ENCODE results near the gene GLOD4. TPM values are rescaled to one million over a fixed set of nuclear protein-coding genes. Genes with fewer than 3 reads are reported as not detected.

The GLOD4 gene
- total and polyA plus RNA-seq, 12 donors: 29.8 to 107 (median 74.3) TPM

DNA sequence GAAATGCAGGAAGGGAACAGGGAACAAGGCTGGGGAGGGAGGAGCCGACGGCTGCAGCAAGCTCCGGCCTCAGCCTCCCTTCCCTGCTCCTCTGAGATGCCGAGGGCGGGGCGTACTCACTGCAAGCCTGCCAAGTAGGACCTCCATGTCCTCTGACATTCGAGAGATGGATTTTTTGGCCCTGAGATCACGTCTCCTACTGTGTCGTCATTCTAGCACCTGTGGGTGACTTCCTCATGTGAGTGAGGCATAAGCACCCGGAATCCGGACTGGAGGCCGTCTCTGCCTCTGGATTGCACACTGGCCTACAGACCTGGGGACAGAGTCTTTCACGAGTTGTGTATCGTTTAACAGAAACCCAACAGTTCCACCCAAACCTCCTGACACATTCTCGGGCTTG is 14.5 kb upstream of the GLOD4 start:
- Histone ChIP-seq H3K9me3 (replicated peaks in 1 of 3) (no peaks in the 10 kb centered on the region), H3K27me3 (no peaks in the 10 kb centered on the region), H3K36me3 (replicated peaks in 1 of 2) (peaks cover 0 to 12% of the 10 kb centered on the region in 2 donors), H3K4me1 (replicated peaks in 1 of 2) (peaks cover 0 to 4% of the 10 kb centered on the region in 2 donors), H3K4me3 (no peak overlapping the region), H3K27ac (no peak overlapping the region)
- intact Hi-C loops (cut with DNase I): loop anchor here (5.0 to 10.0 kb wide), 4 partner anchors 78 to 258 kb away; no protein-coding TSS in a partner anchor
- DNase-seq: no peak
- TF ChIP-seq POLR2A (IDR thresholded peaks at IDR 0.05): no peak
- TF ChIP-seq, protein P1, sequence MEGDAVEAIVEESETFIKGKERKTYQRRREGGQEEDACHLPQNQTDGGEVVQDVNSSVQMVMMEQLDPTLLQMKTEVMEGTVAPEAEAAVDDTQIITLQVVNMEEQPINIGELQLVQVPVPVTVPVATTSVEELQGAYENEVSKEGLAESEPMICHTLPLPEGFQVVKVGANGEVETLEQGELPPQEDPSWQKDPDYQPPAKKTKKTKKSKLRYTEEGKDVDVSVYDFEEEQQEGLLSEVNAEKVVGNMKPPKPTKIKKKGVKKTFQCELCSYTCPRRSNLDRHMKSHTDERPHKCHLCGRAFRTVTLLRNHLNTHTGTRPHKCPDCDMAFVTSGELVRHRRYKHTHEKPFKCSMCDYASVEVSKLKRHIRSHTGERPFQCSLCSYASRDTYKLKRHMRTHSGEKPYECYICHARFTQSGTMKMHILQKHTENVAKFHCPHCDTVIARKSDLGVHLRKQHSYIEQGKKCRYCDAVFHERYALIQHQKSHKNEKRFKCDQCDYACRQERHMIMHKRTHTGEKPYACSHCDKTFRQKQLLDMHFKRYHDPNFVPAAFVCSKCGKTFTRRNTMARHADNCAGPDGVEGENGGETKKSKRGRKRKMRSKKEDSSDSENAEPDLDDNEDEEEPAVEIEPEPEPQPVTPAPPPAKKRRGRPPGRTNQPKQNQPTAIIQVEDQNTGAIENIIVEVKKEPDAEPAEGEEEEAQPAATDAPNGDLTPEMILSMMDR (IDR thresholded peaks at IDR 0.05): no peak
- WGBS, 4 donors: 74 to 91% (median 84%) methylated on average over 14 to 15 of the region's 15 CpGs

DNA sequence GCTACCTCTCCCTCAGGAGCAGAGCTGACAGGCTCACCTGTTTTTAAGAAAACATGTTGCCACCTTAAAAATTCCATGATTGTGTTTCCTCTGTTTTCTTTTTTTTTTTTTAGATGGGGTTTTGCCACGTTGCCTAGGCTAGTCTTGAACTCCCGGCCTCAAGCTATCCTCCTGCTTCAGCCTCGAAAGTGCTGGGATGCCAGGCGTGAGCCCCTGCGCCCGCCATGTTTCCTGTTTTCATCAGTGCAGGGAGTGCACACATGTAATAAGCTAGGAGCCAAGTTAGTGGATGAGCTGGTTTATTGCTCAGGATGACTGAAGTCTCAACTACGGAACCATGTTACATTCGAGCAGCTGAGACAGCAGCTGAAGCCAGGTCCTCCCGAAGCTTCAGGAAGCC is 13.6 kb upstream of the GLOD4 start:
- H3K4me1 ChIP-seq (replicated peaks in 1 of 2): peaks cover 0 to 4% of the 10 kb centered on the region in 2 donors
- no peaks in the 10 kb centered on the region for H3K27me3 ChIP-seq
- peaks cover 0 to 14% of the 10 kb centered on the region in 2 donors for H3K36me3 ChIP-seq (replicated peaks in 1 of 2)
- no peaks in the 10 kb centered on the region for H3K9me3 ChIP-seq (replicated peaks in 1 of 3)
- H3K4me3 ChIP-seq: no peak overlapping the region
- WGBS, 4 donors: 84 to 89% (median 85%) methylated on average over 9 of the region's 9 CpGs
- intact Hi-C loops (cut with DNase I): loop anchor here (5.0 to 10.0 kb wide), 4 partner anchors 79 to 259 kb away; no protein-coding TSS in a partner anchor
- H3K27ac ChIP-seq: no peak overlapping the region
- TF ChIP-seq, protein P1 (IDR thresholded peaks at IDR 0.05): no peak
- TF ChIP-seq POLR2A (IDR thresholded peaks at IDR 0.05): no peak
- no peak for DNase-seq

DNA sequence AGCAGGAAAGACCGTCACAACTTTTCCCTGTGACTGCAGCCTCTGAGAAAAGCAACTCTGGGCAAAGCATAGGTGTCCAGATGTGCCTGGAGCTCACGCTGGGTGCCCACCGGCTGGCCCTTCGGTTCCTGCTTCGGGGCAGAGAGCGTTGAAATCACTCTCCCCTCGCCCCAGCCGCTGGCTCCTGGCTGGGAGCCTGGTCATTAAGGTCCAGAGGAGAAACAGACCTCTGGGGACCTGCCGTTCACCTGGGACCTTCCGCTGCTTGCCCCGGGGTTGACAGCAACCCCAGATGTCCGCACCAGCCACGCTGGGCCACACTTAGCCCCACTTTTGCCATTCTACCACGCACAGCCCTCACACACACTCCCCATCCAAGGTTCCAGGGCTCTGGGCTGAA is 13.2 kb upstream of the GLOD4 start:
- intact Hi-C loops (cut with DNase I): loop anchor here (5.0 to 10.0 kb wide), 4 partner anchors 80 to 260 kb away; no protein-coding TSS in a partner anchor

DNA sequence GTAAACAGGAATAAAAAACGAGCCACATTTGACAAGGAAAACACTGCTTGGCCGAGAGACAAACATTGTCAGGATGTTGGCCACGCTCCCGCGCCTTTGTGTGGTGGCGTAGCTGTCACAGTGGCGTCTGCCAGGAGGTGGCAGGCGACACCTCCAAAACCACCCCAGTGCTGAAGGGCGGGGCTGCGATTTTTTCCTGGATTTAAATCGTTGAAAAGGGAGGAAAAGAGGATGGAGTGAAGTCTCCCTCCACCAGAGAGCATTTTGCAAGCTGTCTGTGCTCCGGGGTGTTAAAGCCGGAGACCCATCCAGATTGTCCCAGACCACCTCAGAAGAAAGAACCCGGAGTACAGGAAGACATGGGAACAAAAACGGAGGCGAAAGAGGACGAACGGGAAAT is 12.8 kb upstream of the GLOD4 start:
- intact Hi-C loops (cut with DNase I): loop anchor here (5.0 to 10.0 kb wide), 4 partner anchors 80 to 260 kb away; no protein-coding TSS in a partner anchor
- DNase-seq: peak; percentile 70 to 91 (median 84)
- Histone ChIP-seq H3K9me3 (replicated peaks in 1 of 3) (no peaks in the 10 kb centered on the region), H3K27me3 (no peaks in the 10 kb centered on the region), H3K4me3 (no peak overlapping the region), H3K4me1 (replicated peaks in 1 of 2) (peaks cover 0 to 4% of the 10 kb centered on the region in 2 donors), H3K36me3 (replicated peaks in 1 of 2) (peaks cover 0 to 18% of the 10 kb centered on the region in 2 donors), H3K27ac (no peak overlapping the region)
- 10 to 16% (median 11%) methylated on average over 17 to 18 of the region's 18 CpGs for WGBS, 4 donors
- TF ChIP-seq, protein P1 (IDR thresholded peaks at IDR 0.05): peak; percentile 54 to 92 (median 85)
- no peak for TF ChIP-seq POLR2A (IDR thresholded peaks at IDR 0.05)

More for the DNA sequence above, 13.2 kb upstream of the GLOD4 start:
- Histone ChIP-seq H3K27ac (no peak overlapping the region), H3K4me3 (no peak overlapping the region), H3K9me3 (replicated peaks in 1 of 3) (no peaks in the 10 kb centered on the region), H3K4me1 (replicated peaks in 1 of 2) (peaks cover 0 to 4% of the 10 kb centered on the region in 2 donors), H3K36me3 (replicated peaks in 1 of 2) (peaks cover 0 to 14% of the 10 kb centered on the region in 2 donors), H3K27me3 (no peaks in the 10 kb centered on the region)
- WGBS, 4 donors: 70 to 81% (median 77%) methylated on average over 6 to 14 of the region's 14 CpGs
- DNase-seq: no peak
- TF ChIP-seq, protein P1 (IDR thresholded peaks at IDR 0.05): no peak
- TF ChIP-seq POLR2A (IDR thresholded peaks at IDR 0.05): no peak
